Esophagus muscularis mucosa (tissue), 4 donors: ENCODE measurements around the gene FSD1L. TPM values are rescaled to one million over a fixed set of nuclear protein-coding genes. Genes with fewer than 3 reads are reported as not detected.

Experiments
- DNase-seq: peaks from one replicate; pipeline ENCODE4 v3.0.0-alpha.2; 2017; ENCODE audit errors: extremely low spot score
- H3K27ac ChIP-seq, 4 donors: fragments of 200-600 bp; sonication (generic); replicated peaks in 1 of 4; 1 replicate in 3 of 4; 2 replicates in 1 of 4; pipeline ENCODE4 v1.5.1; 2016 to 2019; ENCODE audit warnings: mild to moderate bottlenecking in 1 of 4
- H3K27me3 ChIP-seq, 4 donors: fragments of 200-600 bp; sonication (generic); one replicate each; pipeline versions ENCODE4 v1.5.1 to v1.6.0; 2016 to 2019
- H3K36me3 ChIP-seq, 4 donors: fragments of 200-600 bp; sonication (generic); one replicate each; pipeline ENCODE4 v1.5.1; 2016 to 2019
- H3K4me1 ChIP-seq, 4 donors: fragments of 200-600 bp; sonication (generic); one replicate each; pipeline ENCODE4 v1.5.1; 2016 to 2019
- H3K4me3 ChIP-seq, 4 donors: fragments of 200-600 bp; sonication (generic); 1 replicate in 2 of 4; 2 replicates in 2 of 4; pipeline ENCODE4 v1.5.1; 2016 to 2019; ENCODE audit warnings: mild to moderate bottlenecking in 4 of 4, moderate library complexity in 1 of 4
- H3K9me3 ChIP-seq, 4 donors: fragments of 200-600 bp; sonication (generic); 1 replicate in 3 of 4; 2 replicates in 1 of 4; pipeline ENCODE4 v1.5.1; 2016 to 2019
- EP300 ChIP-seq: sonication (generic); formaldehyde crosslinking; IDR thresholded peaks from one replicate; pipeline ENCODE4 v1.6.1; 2017; ENCODE audit warnings: antibody characterized with exemption
- POLR2A ChIP-seq: fragments of 450-650 bp; IDR thresholded peaks from one replicate; pipeline ENCODE4 v1.6.1; 2017; ENCODE audit warnings: antibody characterized with exemption, moderate library complexity, mild to moderate bottlenecking, low read depth
- POLR2AphosphoS5 ChIP-seq, 2 donors: sonication (generic); formaldehyde crosslinking; IDR thresholded peaks; one replicate each; pipeline ENCODE4 v1.6.1; 2017; ENCODE audit warnings: antibody characterized with exemption in 2 of 2
- WGBS: methylation state at CpG from one replicate; pipeline ENCODE4 v1.1.5; 2018; 5-methylcytosine and 5-hydroxymethylcytosine counted together
- intact Hi-C: fragments of 100-400 bp; cut with DNase I; formaldehyde crosslinking; loops from one replicate; pipeline ENCODE4 v1.15.1; 2023
- total RNA-seq, 4 donors: library from RNA; depleted of rRNA; stranded (reverse); fragments of >200 nt; gene quantifications; one replicate each; pipeline versions ENCODE4 v1.1.0 to v1.2.1, GENCODE V29; 2016
- TF ChIP-seq, protein P1 (sequence below), 3 experiments: fragments of 200-600 bp in 2 of 3; fragments of 450-650 bp in 1 of 3; sonication (generic) in 2 of 3; IDR thresholded peaks; one replicate each; pipeline ENCODE4 v1.5.1; 2017 to 2019; ENCODE audit warnings: antibody characterized with exemption in 3 of 3, mild to moderate bottlenecking in 2 of 3, moderate library complexity in 1 of 3

FSD1L gene
- total RNA-seq, 4 donors from 2014 or later: 2.2 to 5.4 (median 2.6) TPM

DNA sequence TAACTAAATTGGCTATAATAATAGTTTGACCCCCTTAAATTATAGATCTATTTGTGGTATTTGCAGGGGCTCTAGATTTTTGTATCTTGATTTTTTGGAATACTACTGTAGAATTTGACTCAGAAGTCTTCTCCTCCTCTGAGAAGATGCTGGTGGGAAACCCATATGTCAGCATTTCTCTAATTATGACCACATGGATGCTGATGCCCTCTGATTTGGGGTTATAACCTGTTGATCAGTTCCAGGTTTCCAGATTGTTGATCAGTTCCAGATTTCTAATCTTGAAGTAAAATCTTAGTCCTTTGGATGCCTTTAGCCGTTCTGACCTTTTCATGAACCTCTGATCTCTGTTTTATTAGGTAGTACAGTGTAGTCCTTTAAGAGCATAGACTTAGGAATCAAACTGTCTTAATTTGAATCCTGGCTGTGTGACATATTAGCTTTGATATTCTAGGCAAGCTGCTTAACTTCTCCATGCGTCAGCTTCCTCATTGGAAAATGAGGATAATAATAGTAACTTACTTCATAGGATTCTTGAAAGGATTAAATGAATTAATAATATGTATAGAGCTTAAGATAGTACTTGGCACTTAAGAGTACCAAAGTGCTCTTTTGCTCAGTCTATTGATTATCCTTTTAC, 8.1 kb downstream of the FSD1L start:
- TF ChIP-seq EP300 (no peak), POLR2A (no peak), POLR2AphosphoS5 (IDR thresholded peaks at IDR 0.05) (no peak)
- TF ChIP-seq, protein P1, sequence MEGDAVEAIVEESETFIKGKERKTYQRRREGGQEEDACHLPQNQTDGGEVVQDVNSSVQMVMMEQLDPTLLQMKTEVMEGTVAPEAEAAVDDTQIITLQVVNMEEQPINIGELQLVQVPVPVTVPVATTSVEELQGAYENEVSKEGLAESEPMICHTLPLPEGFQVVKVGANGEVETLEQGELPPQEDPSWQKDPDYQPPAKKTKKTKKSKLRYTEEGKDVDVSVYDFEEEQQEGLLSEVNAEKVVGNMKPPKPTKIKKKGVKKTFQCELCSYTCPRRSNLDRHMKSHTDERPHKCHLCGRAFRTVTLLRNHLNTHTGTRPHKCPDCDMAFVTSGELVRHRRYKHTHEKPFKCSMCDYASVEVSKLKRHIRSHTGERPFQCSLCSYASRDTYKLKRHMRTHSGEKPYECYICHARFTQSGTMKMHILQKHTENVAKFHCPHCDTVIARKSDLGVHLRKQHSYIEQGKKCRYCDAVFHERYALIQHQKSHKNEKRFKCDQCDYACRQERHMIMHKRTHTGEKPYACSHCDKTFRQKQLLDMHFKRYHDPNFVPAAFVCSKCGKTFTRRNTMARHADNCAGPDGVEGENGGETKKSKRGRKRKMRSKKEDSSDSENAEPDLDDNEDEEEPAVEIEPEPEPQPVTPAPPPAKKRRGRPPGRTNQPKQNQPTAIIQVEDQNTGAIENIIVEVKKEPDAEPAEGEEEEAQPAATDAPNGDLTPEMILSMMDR (IDR thresholded peaks at IDR 0.05): no peak
- Histone ChIP-seq H3K27ac (no peak overlapping the region), H3K9me3 (no peaks in the 10 kb centered on the region), H3K4me3 (no peak overlapping the region), H3K36me3 (no peaks in the 10 kb centered on the region), H3K4me1 (peaks cover 19 to 22% (median 21%) of the 10 kb centered on the region in 4 donors), H3K27me3 (no peaks in the 10 kb centered on the region)
- no peak for DNase-seq
- intact Hi-C loops: no loop called here
- 77% methylated on average over 2 of the region's 2 CpGs for WGBS

DNA sequence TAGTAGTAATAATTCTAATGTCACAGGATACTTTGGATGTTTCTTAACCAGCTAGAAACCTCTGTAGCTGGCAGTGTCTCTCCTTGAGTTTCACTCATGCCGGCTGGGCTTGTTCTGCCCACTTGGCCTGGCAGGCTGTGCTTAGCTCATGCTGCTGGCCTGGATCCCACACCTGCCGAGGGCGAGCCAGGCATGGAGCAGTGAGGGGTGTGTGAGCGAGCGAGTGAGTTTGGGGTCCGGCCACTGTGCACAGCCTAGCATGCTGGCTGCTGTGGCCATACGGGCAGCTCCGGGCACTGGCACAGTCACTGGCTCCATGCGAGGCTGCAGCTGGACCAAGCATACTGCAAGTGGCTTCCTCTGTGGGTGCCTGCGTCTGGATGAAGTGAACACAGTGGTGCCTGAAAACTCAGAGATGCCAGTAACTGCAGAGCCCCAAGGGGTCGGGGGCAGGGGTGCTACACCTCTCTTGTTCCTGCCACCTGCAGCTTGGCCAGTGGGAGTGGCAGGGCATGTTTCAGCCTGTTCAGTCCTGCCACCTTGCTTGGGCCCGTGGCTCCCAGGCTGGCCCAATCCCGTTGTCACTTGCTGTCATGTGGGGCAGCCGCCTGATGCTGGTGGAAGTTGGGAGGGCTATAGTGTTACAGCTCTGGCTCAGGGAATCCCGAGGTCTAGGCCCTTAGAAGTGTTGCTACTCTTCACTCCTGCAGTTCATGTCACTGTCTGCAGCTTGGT, 9.9 kb downstream of the FSD1L start:
- peaks cover 11 to 21% (median 16%) of the 10 kb centered on the region in 4 donors for H3K4me1 ChIP-seq
- no peak overlapping the region for H3K4me3 ChIP-seq
- no peak overlapping the region for H3K27ac ChIP-seq
- TF ChIP-seq, protein P1 (IDR thresholded peaks at IDR 0.05): no peak
- TF ChIP-seq EP300 (no peak), POLR2AphosphoS5 (IDR thresholded peaks at IDR 0.05) (no peak), POLR2A (no peak)
- H3K36me3 ChIP-seq: no peaks in the 10 kb centered on the region
- intact Hi-C loops: no loop called here
- H3K9me3 ChIP-seq: no peaks in the 10 kb centered on the region
- DNase-seq: no peak
- 80% methylated on average over 9 of the region's 15 CpGs for whole genome bisulfite sequencing
- H3K27me3 ChIP-seq: no peaks in the 10 kb centered on the region

DNA sequence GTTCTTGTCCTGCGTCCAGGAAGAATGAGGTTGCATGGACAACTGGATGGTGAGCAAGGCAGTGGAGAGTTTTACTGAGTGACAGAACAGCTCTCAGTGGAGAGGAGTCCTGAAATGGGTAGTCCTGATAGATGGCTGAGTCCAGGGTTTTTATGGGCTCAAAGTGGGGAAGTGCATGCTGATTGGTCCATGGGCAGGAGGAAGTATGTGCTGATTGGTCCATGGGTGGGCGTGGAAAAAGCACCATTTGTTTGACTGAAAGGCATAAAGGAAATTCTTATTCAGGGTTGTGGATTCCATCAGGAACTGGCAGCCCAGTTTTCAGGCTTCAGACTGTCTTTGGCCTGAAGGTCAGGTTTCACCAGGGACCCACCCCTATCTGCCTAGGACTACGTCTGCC, 10.6 kb downstream of the FSD1L start:
- H3K36me3 ChIP-seq: no peaks in the 10 kb centered on the region
- 88% methylated on average over 3 of the region's 3 CpGs for WGBS
- no peak for DNase-seq
- no peak overlapping the region for H3K4me3 ChIP-seq
- H3K4me1 ChIP-seq: peaks cover 11 to 21% (median 16%) of the 10 kb centered on the region in 4 donors
- no peak overlapping the region for H3K27ac ChIP-seq
- TF ChIP-seq, protein P1 (IDR thresholded peaks at IDR 0.05): no peak
- no peak for TF ChIP-seq POLR2AphosphoS5 (IDR thresholded peaks at IDR 0.05)
- TF ChIP-seq POLR2A: no peak
- TF ChIP-seq EP300: no peak
- no peaks in the 10 kb centered on the region for H3K27me3 ChIP-seq
- intact Hi-C loops: no loop called here
- no peaks in the 10 kb centered on the region for H3K9me3 ChIP-seq

DNA sequence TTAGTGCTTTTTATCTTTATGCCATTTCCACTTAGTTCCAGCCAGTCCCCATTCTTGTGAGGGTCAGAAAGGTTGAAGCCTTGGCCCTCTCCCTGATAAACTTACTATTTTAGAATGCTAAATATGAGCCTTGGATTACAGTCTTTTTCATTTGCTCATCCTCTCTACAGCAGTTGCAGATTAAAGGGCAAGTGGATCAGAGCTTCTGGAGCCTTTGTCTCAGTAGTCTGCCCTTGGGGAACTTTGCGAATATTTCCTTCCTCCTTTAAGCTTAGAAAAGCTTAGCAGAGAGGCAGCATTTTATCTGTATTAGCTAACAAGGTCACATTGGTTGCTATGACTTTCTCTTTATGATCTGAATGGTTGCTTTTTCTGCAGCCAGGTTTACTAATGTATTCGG, 11.5 kb downstream of the FSD1L start:
- intact Hi-C loops: no loop called here
- H3K4me3 ChIP-seq: no peak overlapping the region
- DNase-seq: no peak
- H3K9me3 ChIP-seq: no peaks in the 10 kb centered on the region
- peaks cover 11 to 21% (median 16%) of the 10 kb centered on the region in 4 donors for H3K4me1 ChIP-seq
- H3K36me3 ChIP-seq: peaks cover 0 to under 1% (median 0%) of the 10 kb centered on the region in 4 donors
- 87% methylated on average over 2 of the region's 2 CpGs for WGBS
- no peak overlapping the region for H3K27ac ChIP-seq
- no peaks in the 10 kb centered on the region for H3K27me3 ChIP-seq
- TF ChIP-seq, protein P1 (IDR thresholded peaks at IDR 0.05): no peak
- TF ChIP-seq POLR2A (no peak), EP300 (no peak), POLR2AphosphoS5 (IDR thresholded peaks at IDR 0.05) (no peak)
